Measurements from ENCODE around the gene VARS2.

- TF ChIP-seq CTCF (IDR thresholded peaks at IDR 0.05) (no peak), POLR2A (IDR thresholded peaks at IDR 0.05) (no peak)
Measured at GRCh38 chr6:30894381-30894780, 19.7 kb upstream of the VARS2 start.
